Skeletal muscle tissue (tissue), 4 donors: Measurements from ENCODE around the gene GP2. TPM values are rescaled to one million over a fixed set of nuclear protein-coding genes. Genes with fewer than 3 reads are reported as not detected.

Experiments used
- H3K27ac ChIP-seq: one replicate; pipeline ENCODE4 v1.7.0; 2013; ENCODE audit warnings: mild to moderate bottlenecking, low read depth, low read length, inconsistent platforms
- H3K27me3 ChIP-seq, 3 donors: one replicate each; pipeline ENCODE4 v1.7.0; 2013; ENCODE audit warnings: low read length in 3 of 3; ENCODE audit not compliant: control insufficient read depth in 3 of 3, insufficient read depth in 3 of 3
- H3K36me3 ChIP-seq, 3 donors: one replicate each; pipeline ENCODE4 v1.7.0; 2013; ENCODE audit warnings: low read length in 3 of 3; ENCODE audit not compliant: control insufficient read depth in 3 of 3, insufficient read depth in 3 of 3
- H3K4me1 ChIP-seq, 3 donors: one replicate each; pipeline ENCODE4 v1.7.0; 2013; ENCODE audit warnings: low read length in 3 of 3, mild to moderate bottlenecking in 3 of 3; ENCODE audit not compliant: control insufficient read depth in 3 of 3, insufficient read depth in 3 of 3
- H3K4me3 ChIP-seq, 3 donors: one replicate each; pipeline ENCODE4 v1.7.0; 2013; ENCODE audit warnings: low read length in 3 of 3
- H3K9ac ChIP-seq, 3 donors: one replicate each; pipeline ENCODE4 v1.7.0; 2013; ENCODE audit warnings: low read length in 3 of 3, mild to moderate bottlenecking in 3 of 3, moderate library complexity in 2 of 3, low read depth in 1 of 3
- H3K9me3 ChIP-seq, 3 donors: one replicate each; pipeline ENCODE4 v1.7.0; 2013; ENCODE audit warnings: low read length in 3 of 3; ENCODE audit not compliant: control insufficient read depth in 3 of 3
- total RNA-seq: library from RNA; depleted of rRNA; stranded (reverse); fragments of >200 nt; gene quantifications from one replicate; pipeline ENCODE4 v1.2.3, GENCODE V29; 2014
- donor health status: Osteomylitis.

The GP2 gene
- not detected for total RNA-seq

GRCh38 chr16:20327444-20328041 lies at the start of gene GP2:
Gene GP2 (minus strand): TSS chr16:20327513. CDS start chr16:20326431, 1,082 bp downstream.
- no peaks in the 10 kb centered on the region for H3K36me3 ChIP-seq
- H3K9ac ChIP-seq, result no peak within 1 kb of the TSS
- H3K27ac ChIP-seq, result no peak within 1 kb of the TSS
- H3K9me3 ChIP-seq, result no peaks in the 10 kb centered on the region
- H3K4me1 ChIP-seq, result no peaks in the 10 kb centered on the region
- peaks cover 0 to 3% (median 3%) of the 10 kb centered on the region in 3 donors for H3K27me3 ChIP-seq
- H3K4me3 ChIP-seq, result no peak within 1 kb of the TSS

GRCh38 chr16:20372701-20373100 lies 45.4 kb upstream of the GP2 start:
- H3K4me1 ChIP-seq, result no peaks in the 10 kb centered on the region
- no peak overlapping the region for H3K9ac ChIP-seq
- no peaks in the 10 kb centered on the region for H3K36me3 ChIP-seq
- peaks cover 0 to 4% (median 2%) of the 10 kb centered on the region in 3 donors for H3K27me3 ChIP-seq
- peaks cover 0 to 5% (median 0%) of the 10 kb centered on the region in 3 donors for H3K9me3 ChIP-seq
- H3K4me3 ChIP-seq, result no peak overlapping the region
- no peak overlapping the region for H3K27ac ChIP-seq

- H3K9me3 ChIP-seq, result peaks cover 0 to 5% (median 0%) of the 10 kb centered on the region in 3 donors
- H3K27me3 ChIP-seq, result peaks cover 0 to 5% (median 4%) of the 10 kb centered on the region in 3 donors
- no peak overlapping the region for H3K27ac ChIP-seq
- no peaks in the 10 kb centered on the region for H3K4me1 ChIP-seq
- H3K9ac ChIP-seq, result no peak overlapping the region
- H3K4me3 ChIP-seq, result no peak overlapping the region
- no peaks in the 10 kb centered on the region for H3K36me3 ChIP-seq
These were observed 42.2 kb upstream of the GP2 start for GRCh38 chr16:20369452-20370054.

- H3K9ac ChIP-seq, result no peak overlapping the region
- no peaks in the 10 kb centered on the region for H3K4me1 ChIP-seq
- H3K4me3 ChIP-seq, result no peak overlapping the region
- H3K9me3 ChIP-seq, result no peaks in the 10 kb centered on the region
- H3K36me3 ChIP-seq, result no peaks in the 10 kb centered on the region
- H3K27ac ChIP-seq, result no peak overlapping the region
- peaks cover 3 to 6% (median 4%) of the 10 kb centered on the region in 3 donors for H3K27me3 ChIP-seq
These were observed 36.7 kb upstream of the GP2 start for GRCh38 chr16:20364051-20364450.

GRCh38 chr16:20363191-20363590 lies 35.9 kb upstream of the GP2 start:
- no peaks in the 10 kb centered on the region for H3K9me3 ChIP-seq
- H3K36me3 ChIP-seq, result no peaks in the 10 kb centered on the region
- H3K4me1 ChIP-seq, result no peaks in the 10 kb centered on the region
- no peak overlapping the region for H3K4me3 ChIP-seq
- H3K27me3 ChIP-seq, result peaks cover 3 to 6% (median 4%) of the 10 kb centered on the region in 3 donors
- H3K9ac ChIP-seq, result no peak overlapping the region
- no peak overlapping the region for H3K27ac ChIP-seq

- Histone ChIP-seq H3K9me3 (no peaks in the 10 kb centered on the region), H3K27me3 (peaks cover 3 to 8% (median 6%) of the 10 kb centered on the region in 3 donors), H3K9ac (no peak overlapping the region), H3K36me3 (no peaks in the 10 kb centered on the region), H3K4me3 (no peak overlapping the region), H3K4me1 (no peaks in the 10 kb centered on the region), H3K27ac (no peak overlapping the region)
These were observed 32.7 kb upstream of the GP2 start for GRCh38 chr16:20359997-20360396.

- Histone ChIP-seq H3K9me3 (no peaks in the 10 kb centered on the region), H3K4me1 (no peaks in the 10 kb centered on the region), H3K4me3 (no peak overlapping the region), H3K27me3 (peaks cover 0 to 8% (median 3%) of the 10 kb centered on the region in 3 donors), H3K27ac (no peak overlapping the region), H3K9ac (no peak overlapping the region), H3K36me3 (no peaks in the 10 kb centered on the region)
These were observed 27.9 kb upstream of the GP2 start for GRCh38 chr16:20355114-20355782.

- no peaks in the 10 kb centered on the region for H3K36me3 ChIP-seq
- peaks cover 0 to 2% (median 0%) of the 10 kb centered on the region in 3 donors for H3K9me3 ChIP-seq
- H3K4me1 ChIP-seq, result no peaks in the 10 kb centered on the region
- peaks cover 3 to 16% (median 15%) of the 10 kb centered on the region in 3 donors for H3K27me3 ChIP-seq
- H3K9ac ChIP-seq, result no peak overlapping the region
- H3K27ac ChIP-seq, result no peak overlapping the region
- H3K4me3 ChIP-seq, result no peak overlapping the region
These were observed 26.1 kb upstream of the GP2 start for GRCh38 chr16:20353379-20353778.

- Histone ChIP-seq H3K9ac (no peak within 1 kb of the TSS), H3K4me1 (no peaks in the 10 kb centered on the region), H3K27ac (no peak within 1 kb of the TSS), H3K4me3 (no peak within 1 kb of the TSS), H3K27me3 (peaks cover 11 to 19% (median 18%) of the 10 kb centered on the region in 3 donors), H3K36me3 (no peaks in the 10 kb centered on the region), H3K9me3 (peaks cover 0 to 2% (median 0%) of the 10 kb centered on the region in 3 donors)
These were observed 25.3 kb upstream of the GP2 start, which contains the start of gene UMOD for GRCh38 chr16:20352615-20353014. Gene UMOD (minus strand): TSS chr16:20352715. CDS start chr16:20350737, 1,978 bp downstream.

GRCh38 chr16:20349615-20350014 lies 22.3 kb upstream of the GP2 start:
- Histone ChIP-seq H3K4me1 (no peaks in the 10 kb centered on the region), H3K27me3 (peaks cover 10 to 19% (median 16%) of the 10 kb centered on the region in 3 donors)

More at GRCh38 chr16:20349615-20350014, 22.3 kb upstream of the GP2 start:
- Histone ChIP-seq H3K36me3 (no peaks in the 10 kb centered on the region), H3K4me3 (no peak overlapping the region), H3K27ac (no peak overlapping the region), H3K9ac (no peak overlapping the region), H3K9me3 (peaks cover 0 to 2% (median 0%) of the 10 kb centered on the region in 3 donors)
